ENCODE data around the gene ACKR4.

The ACKR4 gene

DNA sequence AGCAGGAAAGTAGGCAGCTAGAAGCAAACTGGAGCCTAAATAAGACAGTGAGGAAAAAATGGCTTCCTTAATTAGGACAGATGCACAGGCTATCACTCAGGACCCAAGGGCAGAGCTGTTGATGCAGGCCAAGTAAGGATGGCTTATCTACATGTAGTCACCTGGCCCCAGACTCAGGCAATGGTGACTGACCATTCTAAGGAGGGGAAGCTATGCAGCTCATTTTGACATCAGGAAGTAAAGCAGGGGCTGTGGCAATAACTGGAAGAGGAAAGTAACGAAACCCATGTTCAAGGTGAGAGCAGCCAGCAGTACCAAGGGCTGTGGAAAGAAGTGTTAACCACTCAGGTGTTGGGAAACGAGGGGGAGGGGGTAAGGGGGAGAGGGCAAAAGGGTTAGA lies 46.3 kb downstream of the ACKR4 start:
- no peak for DNase-seq

DNA sequence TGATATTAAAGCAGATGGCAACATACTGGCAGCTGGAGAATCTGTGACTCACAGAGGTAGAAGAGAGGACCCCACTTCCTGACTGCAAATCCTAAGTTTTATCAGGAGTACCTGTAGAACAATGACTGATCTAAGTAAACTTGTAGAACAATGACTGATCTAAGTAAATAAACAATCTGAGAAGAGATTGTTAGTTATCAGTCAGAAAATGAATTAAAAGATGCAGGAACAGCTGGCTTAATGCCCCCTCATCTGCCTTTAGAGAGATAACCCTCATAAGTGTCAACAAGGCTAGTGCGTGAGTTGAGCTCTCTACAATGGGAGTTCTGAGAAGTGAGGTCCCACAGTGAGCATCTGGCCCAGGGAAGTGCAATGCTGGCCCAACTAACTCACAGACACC lies 48.0 kb downstream of the ACKR4 start:
- no peak for DNase-seq

DNA sequence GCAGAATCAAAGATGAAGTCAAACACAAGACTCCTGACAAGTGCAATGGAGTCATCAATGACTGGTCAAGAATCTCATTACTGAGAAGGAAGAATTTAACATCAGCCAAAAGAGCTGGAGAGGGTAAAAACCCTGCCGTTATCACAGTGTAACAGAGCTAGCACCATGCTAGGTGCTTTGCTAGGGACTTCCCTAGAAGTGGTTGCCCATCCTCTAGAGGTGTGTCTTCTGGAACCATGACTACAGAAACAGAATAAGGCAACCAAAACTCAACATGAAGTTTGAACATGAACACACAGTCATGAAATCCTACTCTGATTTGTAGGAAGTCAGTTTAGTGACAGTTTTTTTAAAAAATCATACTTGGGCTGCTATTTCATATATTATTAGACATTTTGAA lies 53.1 kb downstream of the ACKR4 start:
- no peak for DNase-seq
